Dermis blood vessel endothelial cell (primary cell): ENCODE data around the gene MPZL3. TPM values are rescaled to one million over a fixed set of nuclear protein-coding genes. Genes with fewer than 3 reads are reported as not detected.
"Not testable (repeated sequence)": the region's sequence is repeated elsewhere in the genome, so short reads cannot be mapped to it uniquely, and the experiment has no call there.

Experiments
- DNase-seq: peaks from one replicate; pipeline ENCODE4 v3.0.0; 2010
- total RNA-seq: library from RNA; depleted of rRNA; stranded (reverse); fragments of >200 nt; gene quantifications from 2 replicates; pipeline ENCODE4 v1.2.3, GENCODE V29; 2014

MPZL3 gene
- total RNA-seq, 1 donor from 2014 or later = 7.3 TPM

DNA sequence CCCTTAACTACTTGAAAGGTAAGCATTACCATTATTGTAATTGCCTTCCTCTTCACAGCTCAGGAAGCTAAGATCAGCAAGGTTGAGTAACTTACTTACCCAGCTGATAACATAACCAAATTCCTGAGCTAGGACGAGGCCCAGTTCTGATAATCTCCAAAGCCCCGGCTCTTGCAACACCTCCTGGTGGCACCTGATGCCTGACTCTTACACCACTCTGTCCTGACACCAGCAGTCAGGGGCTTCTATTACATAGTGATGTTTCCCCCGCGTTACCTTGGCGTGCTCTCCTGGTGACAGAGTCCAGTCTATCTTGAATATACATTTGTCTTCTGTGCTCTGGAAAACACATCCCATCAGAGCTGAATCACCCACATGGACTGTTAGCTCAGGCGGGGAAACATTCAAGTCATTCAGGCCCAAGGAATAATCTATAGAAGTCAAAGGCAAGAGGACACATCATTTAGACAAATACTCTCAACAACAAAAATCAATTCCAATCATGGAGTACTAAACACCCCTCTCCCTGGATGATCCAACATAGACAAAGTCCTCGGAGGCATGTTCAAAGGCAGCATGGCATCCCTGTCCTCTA, 39.9 kb downstream of the MPZL3 start:
- DNase-seq = no peak

DNA sequence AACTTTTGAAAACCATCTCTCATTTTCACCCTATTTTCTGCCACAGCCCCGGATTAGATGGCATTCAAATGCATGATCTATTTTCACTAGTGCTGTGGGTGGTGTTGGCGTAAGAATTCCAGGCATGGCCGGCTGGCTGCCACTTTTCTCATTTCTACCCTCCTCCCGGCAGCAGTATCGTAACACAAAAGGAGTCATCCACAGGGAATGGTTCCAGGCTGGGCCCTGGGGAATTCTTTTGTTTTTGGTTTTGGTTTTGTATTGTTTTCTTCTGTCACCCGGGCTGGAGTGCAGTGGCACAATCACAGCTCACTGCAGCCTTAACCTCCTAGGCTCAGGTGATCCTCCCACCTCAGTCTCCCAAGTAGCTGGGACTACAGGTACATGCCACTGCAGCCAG, 41.2 kb downstream of the MPZL3 start:
- DNase-seq = peak; percentile 39

- no peak for DNase-seq
Observed at GRCh38 chr11:118210323-118210722, 41.8 kb downstream of the MPZL3 start.

DNA sequence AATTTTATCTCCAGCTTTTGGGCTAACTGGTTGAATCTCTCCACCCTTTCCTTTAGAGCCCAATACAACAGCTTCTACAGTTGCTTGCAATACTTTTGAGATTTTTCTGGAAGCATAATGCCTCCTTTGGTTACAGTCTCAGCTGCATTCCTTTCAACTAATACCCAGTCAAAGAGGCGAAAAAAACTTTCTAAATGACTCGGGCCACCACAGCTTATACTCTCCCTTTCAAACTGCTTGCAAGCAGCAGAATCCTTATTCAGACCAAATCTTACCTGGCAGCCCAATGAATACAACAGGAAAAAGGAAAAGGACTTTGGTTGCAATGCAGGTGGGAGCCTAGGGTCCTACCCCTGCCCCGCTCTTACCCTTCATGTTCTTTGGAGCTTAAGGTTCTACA, 43.1 kb downstream of the MPZL3 start:
- no peak for DNase-seq

DNA sequence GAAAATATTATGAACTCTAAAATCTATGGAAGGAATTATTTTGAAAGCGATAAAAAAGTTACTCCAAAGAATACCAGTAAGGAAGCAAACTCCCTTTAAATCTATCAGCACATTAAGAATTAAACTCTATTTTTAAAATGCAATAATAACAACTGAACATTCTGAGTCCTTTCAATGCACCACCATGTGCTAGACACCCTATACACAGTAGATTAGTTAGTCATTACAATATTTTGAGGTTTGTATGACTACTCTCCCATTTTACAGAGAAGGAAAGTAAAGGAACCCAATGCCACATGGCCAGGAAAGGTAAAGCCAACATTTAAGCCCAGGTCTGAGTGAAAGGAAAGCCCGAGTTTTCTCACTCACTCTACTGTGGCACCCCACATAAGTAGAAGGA, 45.1 kb downstream of the MPZL3 start:
- no peak for DNase-seq

DNA sequence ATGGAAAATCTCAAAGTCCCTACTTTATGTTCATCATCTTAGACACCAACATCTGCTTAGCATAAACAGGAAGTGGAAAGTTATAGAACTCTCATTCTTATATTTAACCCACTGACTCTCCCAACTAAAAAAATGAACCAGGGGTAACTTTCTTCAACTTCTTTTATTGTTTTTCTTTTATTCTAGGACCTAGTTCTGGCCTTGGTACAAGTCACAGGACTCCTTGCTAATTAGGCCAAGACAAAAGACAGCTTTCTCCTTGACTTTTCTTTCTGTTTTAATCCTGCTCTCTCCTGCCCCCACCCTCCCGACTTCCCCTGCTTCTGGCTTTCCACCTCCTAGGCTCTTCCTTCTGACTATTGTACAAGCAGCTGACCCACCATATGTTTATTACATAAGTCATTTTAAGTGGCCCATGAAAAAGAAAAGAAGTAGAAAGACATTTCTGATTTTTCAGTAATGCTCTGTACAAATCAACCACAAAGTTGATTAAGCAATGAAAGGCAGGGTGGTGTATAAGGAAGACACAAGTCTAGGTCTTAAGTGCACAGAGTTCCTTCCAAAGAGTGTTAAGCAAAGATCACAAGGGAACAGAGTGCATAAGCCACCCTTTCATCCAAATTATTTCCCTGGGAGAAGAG, 45.7 kb downstream of the MPZL3 start:
- DNase-seq = peak; percentile 61

GRCh38 chr11:118205606-118206378, 46.4 kb downstream of the MPZL3 start:
- no peak for DNase-seq

DNA sequence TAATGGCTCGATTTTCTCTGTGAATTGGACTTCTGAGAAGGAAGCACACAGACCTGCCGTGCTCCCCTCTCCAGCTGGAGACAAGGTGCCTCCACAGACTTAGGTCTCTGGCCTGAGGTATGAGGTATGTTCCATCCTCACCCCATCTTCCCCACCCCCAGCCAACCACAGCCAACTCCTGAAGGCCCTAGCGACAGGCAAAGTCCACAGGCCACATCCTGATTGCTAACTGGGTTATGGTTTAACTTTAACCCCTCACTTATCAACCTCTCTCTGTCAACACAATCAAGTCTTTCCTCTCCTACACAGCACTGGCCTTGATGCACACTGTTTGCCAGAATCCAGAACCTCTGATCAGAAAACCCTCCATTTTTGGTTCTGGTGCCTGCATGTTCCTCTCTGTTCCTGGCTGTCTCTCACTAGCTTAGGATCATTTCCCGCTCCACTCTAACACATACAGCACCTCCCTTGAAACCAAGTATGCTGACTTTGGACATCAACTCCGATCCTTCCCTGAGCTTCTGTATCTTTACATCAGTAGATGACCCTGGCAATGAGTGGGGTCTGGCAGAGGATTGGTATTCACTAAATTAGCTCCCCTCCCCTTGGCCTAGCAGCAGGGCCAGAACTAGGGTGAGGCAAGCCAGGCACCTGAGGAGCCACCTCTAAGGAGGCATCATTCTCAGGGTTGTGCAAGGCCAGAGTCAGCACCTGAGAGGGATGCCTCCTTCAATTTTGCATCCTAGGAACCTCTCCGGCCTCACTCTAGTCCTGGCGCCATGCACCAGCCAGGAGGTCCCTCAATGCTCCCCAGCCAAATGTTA, 49.4 kb downstream of the MPZL3 start:
- DNase-seq = no peak

DNA sequence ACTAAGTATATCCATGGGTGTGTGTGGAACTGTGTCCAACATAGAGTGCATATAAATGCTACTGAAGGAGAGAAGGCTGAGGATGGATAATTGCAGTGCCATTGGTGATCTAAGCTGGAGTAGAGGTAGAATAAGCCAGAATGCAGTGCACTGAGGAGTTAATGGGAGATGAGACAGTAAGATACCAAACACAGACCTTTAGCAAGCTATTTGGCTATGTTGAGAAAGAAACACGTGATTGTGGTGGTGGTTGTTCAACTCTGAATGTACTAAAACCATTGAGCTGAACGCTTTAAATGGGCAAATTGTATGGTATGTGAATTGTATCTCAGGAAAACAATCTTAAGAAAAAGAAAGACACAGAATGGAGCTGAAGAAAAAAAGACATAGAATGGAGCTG, 50.2 kb downstream of the MPZL3 start:
- no peak for DNase-seq

- DNase-seq = no peak
Observed at GRCh38 chr11:118200901-118201680, 51.1 kb downstream of the MPZL3 start.

- no peak for DNase-seq
Observed at GRCh38 chr11:118200497-118200896, 51.7 kb downstream of the MPZL3 start.

- no peak for DNase-seq
Observed at GRCh38 chr11:118199135-118199534, 53.0 kb downstream of the MPZL3 start.

DNA sequence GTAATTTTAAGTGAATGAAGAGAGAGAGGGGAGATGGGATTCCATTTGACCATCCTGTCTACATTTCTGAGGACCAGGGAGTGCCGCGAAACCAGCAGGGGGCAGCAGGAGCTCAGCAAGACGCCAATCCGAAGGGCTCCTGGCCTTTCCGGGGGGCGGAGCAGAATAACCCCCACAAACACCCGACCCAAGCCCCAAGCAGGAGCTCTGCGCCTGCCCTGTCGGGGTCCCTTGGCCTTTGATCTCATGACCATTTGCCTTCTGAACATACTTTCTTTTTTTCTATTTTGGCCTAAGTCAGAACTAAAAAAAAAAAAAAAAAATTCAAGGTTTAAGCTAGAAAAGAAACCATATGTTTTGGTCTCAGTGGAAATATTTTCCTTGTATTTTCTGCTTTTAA, 53.8 kb downstream of the MPZL3 start:
- peak; percentile 85 for DNase-seq

DNA sequence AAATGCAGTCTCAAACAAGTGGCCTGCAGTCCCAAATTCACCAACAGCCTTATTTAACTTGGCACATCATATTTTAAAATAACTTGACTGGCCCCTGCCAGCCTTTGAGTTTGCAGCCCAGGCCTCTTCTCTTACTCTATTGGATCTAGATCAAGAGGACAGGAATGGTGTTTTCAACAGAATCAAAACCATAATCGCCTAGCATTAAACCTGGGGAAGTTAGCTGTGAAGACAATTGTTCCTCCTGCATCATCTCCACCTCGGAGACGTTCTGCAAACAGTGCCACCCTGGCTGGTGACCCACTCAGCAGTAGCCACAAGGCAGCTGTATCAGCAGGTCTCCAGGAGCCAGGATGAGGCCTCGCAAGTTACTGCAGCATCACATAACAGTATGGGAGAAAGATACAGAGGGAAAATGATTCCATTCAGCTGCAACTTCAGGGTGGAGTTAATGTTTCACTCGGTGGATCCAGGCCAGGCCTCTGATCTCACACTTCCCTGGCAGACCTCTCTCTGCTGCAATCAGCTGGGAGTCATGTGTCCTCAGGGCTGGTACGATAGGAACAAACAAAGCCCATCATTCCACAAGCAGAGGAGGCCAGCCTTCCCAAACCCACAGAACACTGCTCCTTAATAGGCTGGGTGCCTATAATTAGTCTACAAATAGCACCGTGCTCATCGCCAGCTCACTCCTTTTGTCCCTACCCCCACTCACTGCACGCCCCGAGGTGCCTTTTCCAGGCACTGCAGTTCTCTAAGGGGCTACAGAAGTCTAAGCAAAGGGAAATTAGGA, 57.1 kb downstream of the MPZL3 start:
- DNase-seq = peak; percentile 47

DNA sequence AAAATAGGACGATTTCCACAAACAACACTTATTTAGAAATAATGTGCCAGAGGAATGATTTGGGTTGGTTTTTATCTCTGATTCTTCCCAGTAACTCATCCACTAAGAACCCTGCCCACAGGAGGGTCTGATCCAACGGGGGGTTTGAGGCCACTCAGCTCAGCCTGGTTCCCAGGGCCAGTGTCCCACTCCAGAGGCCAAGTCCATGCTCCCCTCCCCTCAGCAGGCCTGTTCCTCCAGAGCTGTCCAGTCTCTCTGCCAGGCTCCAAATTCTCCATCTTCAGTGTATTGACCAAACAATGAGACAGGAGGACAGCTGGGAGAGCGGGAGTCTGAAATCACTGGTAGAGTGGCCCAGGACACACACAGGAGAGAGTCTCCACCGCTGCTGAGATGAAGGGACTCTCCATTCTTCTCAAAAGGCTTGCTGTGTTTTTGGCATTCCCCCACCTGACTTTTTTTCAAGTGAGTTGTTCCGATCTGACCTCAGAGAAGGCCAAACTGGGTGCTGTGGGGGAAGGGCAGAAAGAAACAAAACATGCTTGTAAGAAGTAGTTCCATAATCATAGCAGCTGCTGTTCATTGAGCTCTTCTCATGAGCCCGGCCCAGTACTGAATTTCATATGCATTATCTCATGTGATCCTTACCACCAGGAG, 58.1 kb downstream of the MPZL3 start:
- no peak for DNase-seq

GRCh38 chr11:118192817-118193216, 59.3 kb downstream of the MPZL3 start:
- DNase-seq = not testable (repeated sequence)

- not testable (repeated sequence) for DNase-seq
Observed at GRCh38 chr11:118190942-118191506, 61.1 kb downstream of the MPZL3 start.

DNA sequence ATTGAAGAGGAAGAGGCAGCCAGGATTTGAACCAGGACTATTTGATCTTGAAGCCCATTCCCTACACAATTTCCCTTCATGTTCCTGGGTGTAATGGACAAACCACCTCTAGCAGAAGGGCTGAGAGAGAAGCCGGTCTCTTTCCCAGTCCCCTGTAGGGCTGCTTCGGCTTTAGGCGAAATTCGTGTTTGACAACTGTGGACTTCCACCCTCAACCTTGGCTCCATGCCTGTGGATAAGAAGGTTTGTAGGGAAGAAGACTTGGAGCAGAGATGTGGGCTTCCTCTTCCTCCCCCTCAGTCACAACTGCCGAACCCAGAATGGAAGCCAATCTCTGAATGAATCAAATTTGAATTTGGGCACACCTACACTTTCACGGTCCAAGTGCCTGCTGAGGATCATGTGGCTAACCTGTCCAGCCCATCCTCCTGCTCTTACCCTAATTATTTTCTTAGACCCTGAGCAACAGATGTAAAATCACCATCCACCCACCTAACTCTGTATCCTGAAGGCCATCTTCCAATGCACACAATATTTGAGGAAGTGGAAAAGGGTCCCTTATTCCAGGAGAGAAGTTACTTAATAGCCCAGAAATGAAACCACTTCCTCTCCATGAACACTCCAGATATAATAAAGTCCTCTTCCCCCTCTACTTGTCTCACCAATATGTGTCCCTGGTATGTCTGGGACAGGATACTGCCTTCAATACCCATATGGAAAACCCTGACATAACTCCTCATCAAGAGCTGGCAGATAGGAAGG, 65.6 kb downstream of the MPZL3 start:
- no peak for DNase-seq

- DNase-seq = no peak
Observed at GRCh38 chr11:118184784-118185579, 67.2 kb downstream of the MPZL3 start.
